RCC 7860 (cell line): Measurements from ENCODE around the gene FYB1.

Experiments
- DNase-seq: peaks from one replicate; pipeline ENCODE4 v3.0.0-alpha.2; 2015; ENCODE audit warnings: low spot score
- FAIRE-seq: peaks from 2 replicates; lab custom pipeline; 2012; peaks lifted over from hg19 to GRCh38; lab: Jason Lieb, UNC

The FYB1 gene

DNA sequence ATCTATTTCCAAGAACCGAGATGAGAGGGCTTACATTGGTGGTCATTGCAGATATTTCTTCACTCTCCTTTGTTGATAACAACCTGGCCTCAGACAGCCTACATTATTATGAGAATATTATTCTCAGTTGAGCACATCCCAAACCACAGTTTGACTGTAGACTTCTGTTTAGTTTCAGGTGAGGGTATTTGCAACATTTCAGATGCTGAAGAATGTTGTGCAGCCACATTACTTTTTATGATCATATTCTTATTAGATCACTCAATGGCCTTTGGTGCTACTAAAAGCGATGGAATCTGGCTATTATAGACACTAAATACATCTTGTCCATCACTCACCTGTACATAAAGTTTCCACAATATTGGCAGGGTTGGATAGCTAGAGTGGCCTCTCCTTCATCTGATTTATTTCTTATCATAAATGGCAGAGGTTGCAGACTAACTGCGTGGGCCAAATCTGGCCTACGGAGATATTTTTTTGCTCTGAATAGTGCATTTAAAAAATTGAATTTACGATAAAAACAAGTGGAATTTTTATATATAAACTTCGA is 119.0 kb downstream of the FYB1 start:
- FAIRE-seq: no peak
- DNase-seq: no peak

DNA sequence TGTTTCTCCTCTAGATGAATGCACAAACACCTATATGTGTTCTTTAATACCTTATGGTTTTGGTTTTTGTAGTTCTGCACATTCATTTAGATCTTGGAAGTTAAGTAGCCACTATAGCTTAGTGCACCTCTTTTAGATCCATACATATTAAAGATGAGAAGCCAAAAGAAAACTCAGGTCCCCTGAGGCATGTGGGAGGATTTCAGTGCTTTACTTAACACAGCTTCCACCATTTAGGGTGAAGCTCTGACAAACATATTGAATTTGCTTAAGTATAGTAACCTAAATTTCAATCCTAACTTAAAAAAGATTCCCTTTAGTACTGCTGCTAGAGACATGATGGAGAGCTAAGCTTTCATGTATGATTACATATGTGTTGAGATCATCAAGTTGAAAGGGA is 119.5 kb downstream of the FYB1 start:
- FAIRE-seq (no peak), DNase-seq (no peak)

GRCh38 chr5:39093352-39093751 is 126.0 kb downstream of the FYB1 start:
- DNase-seq: no peak
- FAIRE-seq: peak; percentile 78

GRCh38 chr5:39092581-39093351 is 126.6 kb downstream of the FYB1 start:
- DNase-seq (peak; percentile 65), FAIRE-seq (peak; percentile 80)

DNA sequence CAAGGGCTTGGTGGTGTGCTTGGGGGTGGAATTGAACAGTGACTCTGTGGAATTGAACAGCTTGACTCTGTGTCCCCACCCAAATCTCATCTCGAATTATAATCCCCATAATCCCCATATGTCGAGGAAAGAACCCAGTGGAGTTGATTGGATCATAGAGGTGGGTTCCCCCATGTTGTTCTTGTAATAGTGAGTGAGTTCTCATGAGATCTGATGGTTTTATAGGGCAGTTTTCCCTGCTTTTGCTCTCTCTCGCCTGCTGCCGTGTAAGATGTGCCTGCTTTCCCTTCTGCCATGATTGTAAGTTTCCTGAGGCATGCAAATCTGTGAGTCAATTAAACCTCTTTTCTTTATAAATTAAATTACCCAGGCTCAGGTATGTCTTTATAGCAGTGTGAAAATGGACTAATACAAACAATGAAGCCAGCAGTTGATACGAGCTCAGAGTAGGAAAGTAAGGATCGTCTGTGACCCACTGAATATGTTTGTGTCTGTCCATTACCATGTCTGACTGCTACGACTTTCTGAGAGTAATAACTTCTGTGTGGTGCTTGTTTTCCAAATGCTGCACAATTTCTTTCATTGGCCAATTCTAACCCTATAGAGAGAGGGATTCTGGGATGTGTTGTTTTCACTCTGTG is 127.3 kb downstream of the FYB1 start:
- FAIRE-seq (no peak), DNase-seq (no peak)

DNA sequence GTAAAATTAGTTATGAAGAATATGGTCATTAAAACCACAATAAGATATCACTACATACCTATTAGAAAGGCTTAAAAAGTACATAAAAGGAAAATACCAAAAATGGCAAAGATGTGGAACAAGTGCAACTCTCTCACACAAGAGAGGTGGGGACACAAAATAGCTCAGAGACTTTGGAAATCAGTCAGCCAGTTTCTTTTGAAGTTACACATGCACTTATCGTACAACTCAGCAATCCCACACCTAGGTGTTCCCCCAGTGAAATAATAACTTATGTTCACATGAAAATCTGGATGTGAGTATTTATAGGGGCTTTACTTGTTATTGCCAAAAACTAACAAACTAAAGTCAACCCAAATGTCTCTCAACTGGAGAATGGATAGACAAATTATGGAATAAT is 135.4 kb downstream of the FYB1 start:
- FAIRE-seq: no peak
- no peak for DNase-seq

GRCh38 chr5:39082995-39083394 is 136.4 kb downstream of the FYB1 start:
- DNase-seq (no peak), FAIRE-seq (no peak)

DNA sequence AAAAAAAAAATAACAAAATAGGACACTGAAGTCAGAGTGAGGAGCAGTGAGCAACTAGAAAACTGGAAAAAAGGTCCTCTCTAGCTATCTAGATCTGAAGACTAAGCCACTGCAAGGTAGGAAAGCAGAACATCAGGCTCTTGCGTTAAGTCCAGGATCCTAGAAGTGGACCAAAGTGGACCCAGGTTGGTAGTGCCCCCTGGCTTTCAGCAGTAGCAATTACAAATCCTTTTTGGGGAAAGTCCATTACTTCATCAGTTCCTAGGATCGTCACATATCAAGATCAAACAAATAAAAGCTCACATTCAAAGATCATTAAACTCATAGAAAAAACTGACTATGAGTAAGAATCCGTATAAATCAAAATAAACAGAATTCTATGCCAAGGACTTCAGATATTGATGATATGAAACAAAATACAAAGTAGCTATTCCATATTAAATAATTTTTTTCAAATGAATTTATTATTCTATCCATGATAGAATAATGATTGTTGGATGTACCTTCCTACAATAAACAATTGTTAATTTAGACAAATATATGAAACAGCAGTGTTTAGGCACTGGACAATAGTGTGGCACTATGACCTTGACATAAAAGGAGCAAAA is 138.7 kb downstream of the FYB1 start:
- FAIRE-seq (peak; percentile 63), DNase-seq (peak; percentile 52)

DNA sequence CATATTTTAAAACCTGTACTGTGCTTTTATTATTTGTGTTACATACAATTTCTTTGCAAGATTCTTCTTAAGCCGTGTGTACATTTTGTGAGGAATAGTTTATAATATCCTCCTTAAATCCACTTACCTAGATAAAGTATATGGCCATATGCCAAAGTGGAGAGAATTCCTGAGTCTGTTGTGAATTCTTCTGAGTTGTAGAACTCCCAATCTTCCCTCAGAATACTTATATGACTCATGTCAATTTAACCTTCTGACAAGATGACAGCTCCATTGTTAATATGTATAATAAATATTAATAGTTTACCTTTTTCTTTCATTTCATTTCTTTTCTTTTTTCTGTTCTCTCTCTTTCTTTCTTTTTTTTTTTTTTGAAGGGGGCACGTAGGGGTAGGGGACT is 139.2 kb downstream of the FYB1 start:
- DNase-seq (peak; percentile 32), FAIRE-seq (peak; percentile 80)

DNA sequence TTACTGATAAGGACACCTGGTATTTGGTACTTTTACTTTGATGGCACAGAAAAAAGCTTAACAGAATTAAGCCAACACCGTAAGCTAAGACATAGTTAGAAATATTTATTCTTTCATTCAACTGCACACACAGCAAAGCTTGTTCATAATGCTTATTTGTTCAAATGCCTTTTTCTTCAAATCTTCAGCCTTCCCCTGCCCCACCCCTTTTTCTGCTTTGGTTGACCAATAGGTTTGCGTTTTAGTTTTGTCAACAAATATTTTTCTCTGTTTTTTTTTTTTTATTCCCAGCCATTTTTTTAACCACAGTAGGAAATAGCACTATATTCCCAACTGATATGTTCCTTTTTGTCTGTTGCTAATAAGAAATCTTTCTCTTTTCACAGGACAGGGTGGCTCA is 140.2 kb downstream of the FYB1 start:
- DNase-seq (no peak), FAIRE-seq (no peak)

- DNase-seq (peak; percentile 74), FAIRE-seq (peak; percentile 90)
Observed at GRCh38 chr5:39076757-39077728, 142.3 kb downstream of the FYB1 start.

DNA sequence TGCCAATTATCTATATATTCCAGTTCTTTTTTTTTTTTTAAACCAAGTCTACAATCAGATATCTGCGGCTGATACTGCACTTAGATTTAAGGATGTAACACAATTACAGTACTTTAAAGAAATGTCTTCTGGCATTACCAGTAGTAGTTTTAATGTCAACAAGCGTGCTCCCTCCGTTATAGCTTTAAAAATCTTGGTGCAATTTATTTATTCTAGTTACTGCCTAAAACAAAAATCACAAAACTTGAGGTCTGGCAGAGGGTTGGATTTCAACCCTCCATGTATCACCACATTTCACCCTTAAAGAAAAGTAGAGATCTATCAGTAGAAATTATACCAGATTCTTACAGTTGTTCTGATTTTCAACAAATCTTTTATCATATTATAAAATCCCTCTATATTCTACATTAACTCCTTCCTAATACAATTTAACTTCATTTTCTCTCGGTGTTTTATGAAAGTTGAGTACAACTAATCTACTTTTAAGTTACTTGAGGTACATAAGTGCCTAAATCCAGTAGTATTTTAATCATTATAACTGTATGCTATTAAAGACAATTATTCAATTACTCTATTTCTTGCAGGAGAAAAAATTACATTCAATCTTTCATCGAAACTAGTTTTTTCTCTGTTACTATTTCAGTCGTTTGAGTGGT is 143.1 kb downstream of the FYB1 start:
- FAIRE-seq (peak; percentile 40), DNase-seq (no peak)

- FAIRE-seq (no peak), DNase-seq (peak; percentile 78)
Observed at GRCh38 chr5:39074017-39074814, 145.1 kb downstream of the FYB1 start, which contains the start of gene RICTOR. RICTOR (minus strand) TSS chr5:39074399; CDS start chr5:39074377, 22 bp downstream.

- DNase-seq (no peak), FAIRE-seq (no peak)
Observed at GRCh38 chr5:39073767-39074016, 145.7 kb downstream of the FYB1 start.

DNA sequence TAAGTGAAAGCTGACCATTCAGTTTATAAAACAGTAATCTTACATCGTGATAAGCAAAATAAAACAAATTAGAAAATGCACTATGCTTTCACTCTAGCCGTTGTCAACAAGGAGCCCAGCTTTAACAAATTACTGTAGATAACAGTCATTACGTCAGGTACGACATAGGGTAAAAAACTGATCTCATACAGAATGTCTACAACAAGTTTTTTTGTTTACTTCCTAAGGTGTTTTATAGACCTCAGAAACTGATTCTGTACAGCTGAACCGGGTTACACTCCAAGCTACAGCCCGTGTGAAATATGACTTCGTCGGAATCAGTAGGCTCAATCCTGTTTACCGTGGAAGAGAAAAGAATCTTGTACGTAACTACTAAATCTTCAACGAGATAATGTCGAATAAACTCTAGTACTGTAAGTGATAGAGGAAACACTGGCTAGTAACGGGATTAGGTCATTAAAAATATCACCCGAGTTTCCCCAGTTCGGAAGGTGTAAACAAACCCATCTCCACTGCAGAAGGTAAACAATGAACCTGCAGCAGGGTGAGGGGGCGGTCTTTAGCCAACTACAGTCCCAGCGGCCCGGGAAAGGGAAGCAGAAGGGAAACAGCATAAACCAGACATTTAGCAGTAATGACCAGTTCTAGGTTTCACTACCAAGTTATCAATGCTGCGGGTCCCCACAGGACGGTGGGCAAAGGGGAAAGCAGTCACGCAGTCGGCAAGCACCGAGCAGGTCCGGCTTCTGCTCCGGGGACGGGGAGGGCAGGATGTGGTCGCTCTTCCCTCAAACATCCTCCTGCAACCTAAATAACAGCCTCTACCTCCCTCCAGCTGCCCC is 146.2 kb downstream of the FYB1 start:
- FAIRE-seq (no peak), DNase-seq (peak; percentile 39)

GRCh38 chr5:39068099-39068498 is 151.3 kb downstream of the FYB1 start:
- DNase-seq (no peak), FAIRE-seq (no peak)

DNA sequence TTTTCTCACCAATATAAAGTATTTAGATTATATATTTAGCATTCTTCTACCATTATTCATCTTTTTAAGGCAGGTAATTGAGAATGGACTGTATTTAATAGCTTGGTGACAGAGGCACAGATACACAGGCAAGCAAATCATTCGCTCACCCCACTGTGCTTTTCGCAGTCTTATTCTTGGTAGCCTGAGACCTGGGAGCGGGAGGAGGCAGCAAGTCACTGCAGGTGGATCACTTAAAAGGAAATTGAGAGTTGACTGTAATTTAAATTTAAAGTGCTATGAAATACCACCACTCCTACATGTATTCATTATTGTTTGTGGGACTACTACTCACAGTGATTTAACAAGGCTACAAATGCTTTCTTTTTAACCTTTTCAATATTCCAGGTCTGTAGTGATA is 154.9 kb downstream of the FYB1 start:
- FAIRE-seq (no peak), DNase-seq (no peak)

- FAIRE-seq: no peak
Observed at GRCh38 chr5:39063037-39063436, 156.3 kb downstream of the FYB1 start.

GRCh38 chr5:39062530-39062929 is 156.8 kb downstream of the FYB1 start:
- no peak for DNase-seq
- FAIRE-seq: no peak

More at GRCh38 chr5:39063037-39063436, 156.3 kb downstream of the FYB1 start:
- DNase-seq: no peak
